Central memory CD4-positive, alpha-beta T cell (primary cell): Measurements from ENCODE around the gene ERP44.

Experiments
- DNase-seq: peaks from one replicate; pipeline ENCODE4 v3.0.0; 2022

Gene ERP44

DNA sequence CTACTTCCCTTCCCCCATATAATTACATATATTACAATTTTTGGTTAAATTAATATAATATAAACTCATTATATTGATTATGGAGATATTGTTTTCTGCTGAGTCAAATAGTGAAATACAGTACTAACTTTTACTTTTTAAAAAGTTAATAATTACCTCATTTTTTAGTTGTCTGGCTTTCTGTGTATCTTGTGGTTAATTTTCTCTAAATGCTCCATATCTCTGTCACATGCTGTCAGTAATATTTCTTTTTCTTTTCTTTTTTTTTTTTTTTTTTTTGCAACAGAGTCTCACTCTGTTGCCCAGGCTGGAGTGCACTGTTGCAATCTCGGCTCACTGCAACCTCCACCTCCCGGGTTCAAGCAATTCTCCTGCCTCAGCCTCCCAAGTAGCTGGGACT lies 169.1 kb downstream of the ERP44 start:
- no peak for DNase-seq
